Erythroblast (primary cell): ENCODE results near the gene SCLY.

Source experiments
- DNase-seq, 2 experiments: peaks; one replicate each; lab custom pipeline; 2025; lab: John Stamatoyannopoulos, UW
- GATA1 ChIP-seq: IDR thresholded peaks from 2 replicates; pipeline ENCODE4 v1.6.1; 2011; ENCODE audit warnings: low read depth, mild to moderate bottlenecking, control low read depth, low read length, moderate library complexity
- POLR2A ChIP-seq: IDR thresholded peaks from 2 replicates; pipeline ENCODE4 v1.6.1; 2011; ENCODE audit warnings: mild to moderate bottlenecking, low read length

The SCLY gene

DNA sequence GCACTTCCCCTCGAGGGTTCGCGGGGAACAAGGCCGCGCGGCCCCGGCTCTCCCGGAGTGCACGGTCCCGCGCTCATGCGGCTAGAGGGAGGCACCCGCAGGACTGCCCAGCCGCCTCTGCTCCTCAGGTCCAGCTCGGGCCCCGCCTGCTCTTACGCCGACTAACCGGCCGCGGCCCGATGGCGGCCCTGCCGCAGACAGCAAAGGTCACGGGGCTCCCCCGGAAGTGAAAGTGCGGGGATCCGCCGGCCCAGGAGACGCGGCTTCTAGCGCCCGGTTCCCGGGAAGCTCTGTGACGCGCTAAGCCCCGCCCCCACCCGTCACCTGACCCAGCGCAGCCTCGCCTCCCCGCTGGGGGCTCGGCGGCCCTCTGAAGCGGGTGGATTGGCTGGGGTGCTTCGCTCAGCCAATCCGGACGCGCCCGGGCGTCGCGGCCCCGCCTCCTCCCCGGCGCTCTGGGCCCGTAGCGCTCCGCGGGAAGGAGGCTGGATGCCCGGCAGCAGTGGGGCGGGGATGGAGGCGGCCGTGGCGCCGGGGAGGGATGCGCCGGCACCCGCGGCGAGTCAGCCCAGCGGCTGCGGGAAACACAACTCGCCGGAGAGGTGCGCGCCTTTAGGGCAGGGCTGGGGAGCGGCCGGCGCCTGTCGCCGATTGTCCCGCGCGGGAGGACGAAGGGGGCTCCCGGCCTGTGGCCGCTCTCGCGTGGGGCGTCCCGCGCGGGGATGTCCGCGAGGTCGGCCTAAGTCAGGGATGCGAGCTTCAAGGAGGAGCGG, at the start of gene SCLY:
TSS of gene SCLY (plus strand) at position 460 of the 773 bp plus-strand sequence. CDS start at position 514, 54 bp downstream.
- DNase-seq: peak; percentile 98 to 99
- TF ChIP-seq GATA1 (no peak), POLR2A (peak; percentile 90)

DNA sequence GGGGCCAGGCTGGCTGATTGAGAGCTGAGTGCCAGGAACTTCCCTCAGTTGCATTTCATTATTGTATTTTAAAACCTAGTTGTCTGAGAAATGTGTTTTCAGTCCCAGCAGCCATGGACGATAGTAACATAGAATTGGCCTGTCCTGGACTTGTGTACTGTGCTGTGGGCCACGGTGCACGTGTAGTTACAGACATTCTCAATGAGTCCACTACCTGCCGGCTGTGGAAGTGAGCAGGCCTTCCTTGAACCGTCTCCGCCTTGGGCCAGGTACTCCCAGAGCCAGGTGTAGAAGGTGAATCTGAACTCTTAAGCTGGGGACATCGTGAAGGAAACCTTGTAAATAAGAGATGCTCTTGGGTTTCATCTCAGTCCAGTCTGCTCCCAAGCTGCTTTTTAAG, 47.0 kb upstream of the SCLY start:
- TF ChIP-seq POLR2A: no peak
- no peak for TF ChIP-seq GATA1
- DNase-seq: no peak

GRCh38 chr2:238015705-238016104, 45.1 kb upstream of the SCLY start:
- DNase-seq: peak in 1 of 2 experiments; percentile 23
- no peak for TF ChIP-seq POLR2A
- TF ChIP-seq GATA1: no peak

DNA sequence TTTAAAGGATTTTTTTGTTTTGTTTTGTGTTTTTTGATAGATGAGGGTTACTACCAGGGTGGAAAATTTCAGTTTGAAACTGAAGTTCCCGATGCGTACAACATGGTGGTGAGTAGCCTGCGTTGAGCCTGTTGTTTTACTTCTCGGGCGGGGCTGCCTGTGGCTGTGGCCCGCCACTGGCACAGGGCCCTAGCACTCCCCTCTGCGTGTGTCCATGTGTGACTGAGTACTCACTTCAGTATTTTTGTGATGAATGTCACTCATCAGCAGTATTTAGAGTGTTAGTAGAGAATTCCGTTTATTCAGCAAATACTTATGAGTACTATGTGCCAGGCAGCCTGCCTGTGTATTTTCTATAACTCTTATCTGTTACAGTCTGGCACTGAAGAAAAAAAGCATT, 44.3 kb upstream of the SCLY start:
- TF ChIP-seq GATA1: no peak
- TF ChIP-seq POLR2A: no peak
- DNase-seq: peak in 1 of 2 experiments; percentile 18

DNA sequence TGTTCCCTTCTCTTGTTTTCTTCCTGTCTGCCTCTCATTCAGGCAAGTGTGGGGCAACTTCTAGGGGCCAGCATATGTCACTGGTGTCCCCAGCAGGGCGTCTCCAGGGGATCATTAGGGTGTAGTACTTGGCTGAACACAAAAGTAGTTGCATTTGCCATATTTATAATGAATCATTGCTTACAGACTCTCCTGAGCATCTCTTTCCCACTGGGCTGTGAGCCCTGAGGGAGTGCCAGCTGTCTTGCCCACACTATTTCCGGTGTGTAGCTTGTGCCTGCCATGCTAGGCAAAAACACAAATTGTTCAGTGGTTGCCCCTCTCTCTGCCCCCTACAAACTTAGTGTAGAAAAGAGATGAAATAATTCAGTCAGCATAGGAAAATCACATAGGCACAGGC, 40.8 kb upstream of the SCLY start:
- TF ChIP-seq GATA1 (no peak), POLR2A (no peak)
- DNase-seq: no peak

- no peak for DNase-seq
- TF ChIP-seq POLR2A (no peak), GATA1 (no peak)
These were observed 40.0 kb upstream of the SCLY start for GRCh38 chr2:238020816-238021215.

DNA sequence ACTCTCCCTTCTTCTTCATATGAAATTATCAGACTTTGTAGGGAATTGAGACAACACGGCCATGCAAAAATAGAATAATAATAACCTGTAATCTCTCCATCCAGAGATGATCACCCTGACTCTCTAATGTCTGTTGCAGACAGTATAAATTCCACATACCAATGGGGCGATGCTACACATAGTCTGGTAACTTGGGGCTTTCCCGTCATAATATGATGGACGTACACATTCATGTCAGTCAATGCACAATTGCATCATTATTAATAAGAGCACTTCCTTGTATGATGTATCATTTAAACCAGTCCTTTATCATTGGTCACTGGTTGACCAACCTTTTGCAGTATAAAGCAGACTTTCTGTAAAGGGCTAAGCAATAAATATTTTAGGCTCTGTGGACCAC, 39.5 kb upstream of the SCLY start:
- no peak for DNase-seq
- TF ChIP-seq POLR2A (no peak), GATA1 (no peak)

GRCh38 chr2:238022594-238023157, 38.1 kb upstream of the SCLY start:
- TF ChIP-seq POLR2A (no peak), GATA1 (no peak)
- DNase-seq: no peak

DNA sequence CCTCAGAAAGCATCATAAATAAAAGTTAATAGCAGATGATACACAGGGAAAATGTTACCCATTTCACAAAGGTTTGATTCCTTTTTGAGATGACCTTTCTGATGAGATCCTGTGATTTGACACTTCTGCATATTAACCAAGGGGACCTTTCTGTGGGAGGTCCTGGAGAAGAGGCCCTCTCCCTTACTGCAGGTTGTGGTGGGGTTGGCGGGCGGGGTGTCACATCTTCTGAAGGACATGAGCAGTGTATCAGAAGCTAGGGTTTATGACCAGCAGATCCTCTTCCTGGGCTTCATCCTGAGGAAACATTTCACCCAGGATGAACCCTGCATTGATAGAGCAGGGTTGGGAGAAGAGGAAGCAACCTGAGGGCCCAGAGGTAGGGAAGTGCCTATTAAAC, 37.2 kb upstream of the SCLY start:
- DNase-seq: no peak
- TF ChIP-seq POLR2A: no peak
- no peak for TF ChIP-seq GATA1

- DNase-seq: no peak
- no peak for TF ChIP-seq GATA1
- no peak for TF ChIP-seq POLR2A
These were observed 35.8 kb upstream of the SCLY start for GRCh38 chr2:238024986-238025385.

DNA sequence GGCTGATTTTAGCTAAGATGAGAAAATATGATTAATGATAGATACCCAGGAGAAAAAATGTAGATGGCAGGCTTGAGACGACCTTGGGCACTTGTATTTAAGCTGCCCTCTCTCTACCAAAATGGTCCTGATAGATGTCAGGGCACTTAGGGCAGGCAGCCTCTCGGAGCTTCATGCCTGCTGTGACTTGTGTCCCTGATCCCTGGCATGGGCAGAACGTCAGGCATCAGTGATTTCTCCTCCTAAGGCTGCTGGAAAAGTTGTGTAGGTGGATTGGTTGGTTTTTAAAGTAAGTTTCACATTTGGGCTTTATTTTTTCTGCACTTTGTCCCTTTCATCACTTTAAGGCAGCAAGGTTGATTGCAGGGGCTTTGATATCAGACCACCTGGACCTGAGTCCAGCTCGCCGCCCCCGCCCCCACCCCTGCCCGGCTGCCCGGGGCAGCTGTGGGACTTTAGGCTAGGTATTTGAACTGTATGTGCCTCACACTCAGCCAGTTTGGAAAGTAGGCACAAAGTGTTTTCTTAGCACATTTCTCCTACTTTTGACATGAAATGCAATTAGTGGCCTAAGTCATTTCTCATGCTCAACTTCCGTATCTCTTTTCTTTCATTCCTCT, 35.0 kb upstream of the SCLY start:
- no peak for DNase-seq
- TF ChIP-seq GATA1 (no peak), POLR2A (no peak)

GRCh38 chr2:238027058-238027457, 33.7 kb upstream of the SCLY start:
- no peak for TF ChIP-seq GATA1
- TF ChIP-seq POLR2A: no peak
- no peak for DNase-seq

DNA sequence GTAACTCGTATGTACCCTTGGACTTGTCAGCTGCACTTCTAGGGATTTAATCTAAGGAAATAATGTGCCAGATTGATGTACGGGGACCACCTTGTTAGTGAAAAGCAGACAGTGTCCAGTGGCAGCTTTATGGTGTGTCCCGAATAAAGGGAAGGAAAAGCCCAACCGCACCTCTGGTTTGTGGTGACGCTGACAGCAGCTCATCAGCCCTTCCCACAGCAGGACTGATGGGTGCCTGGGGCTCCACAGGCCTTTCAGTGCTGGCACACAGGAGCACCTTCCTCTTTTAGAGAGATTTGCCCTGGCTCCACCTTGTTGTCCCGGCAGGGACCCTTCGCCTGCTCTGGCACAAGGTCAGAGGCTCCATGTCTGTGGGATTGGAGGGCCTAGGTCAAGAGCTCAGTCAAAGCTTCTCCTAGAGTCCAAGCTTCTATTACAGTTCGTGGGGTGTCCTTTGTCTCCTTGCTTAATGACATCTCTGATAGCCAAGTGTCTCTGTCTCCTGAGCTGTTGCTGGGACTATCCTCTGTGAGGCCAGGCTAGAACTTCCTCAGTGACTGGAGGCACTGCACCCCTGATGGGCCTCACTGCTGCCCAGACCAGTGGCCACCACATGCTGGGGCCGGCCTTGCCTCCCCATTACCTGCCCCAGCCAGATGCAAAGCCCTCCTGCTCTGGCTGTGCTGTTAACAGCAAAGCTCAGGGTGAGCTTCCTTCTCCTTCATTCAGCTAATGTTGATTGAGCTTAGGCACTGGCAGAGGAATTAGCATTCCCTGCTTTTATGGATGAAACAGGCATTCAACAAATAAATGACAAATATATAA, 33.0 kb upstream of the SCLY start:
- no peak for TF ChIP-seq GATA1

More for the DNA sequence above, 33.0 kb upstream of the SCLY start:
- DNase-seq: no peak
